Mononuclear cell (primary cell): Measurements from ENCODE around the gene C10orf53. TPM values are rescaled to one million over a fixed set of nuclear protein-coding genes. Genes with fewer than 3 reads are reported as not detected.

ENCODE experiments used
- H3K27me3 ChIP-seq: 2 replicates; pipeline ENCODE4 v1.6.0; 2011; ENCODE audit warnings: low read length, control low read depth; ENCODE audit not compliant: insufficient read depth
- H3K4me1 ChIP-seq: 2 replicates; pipeline ENCODE4 v1.5.1; 2011; ENCODE audit warnings: mild to moderate bottlenecking, low read length, control low read depth; ENCODE audit not compliant: insufficient read depth
- H3K4me3 ChIP-seq: 2 replicates; pipeline ENCODE4 v1.5.1; 2011; ENCODE audit warnings: mild to moderate bottlenecking, low read length, moderate library complexity
- H3K9me3 ChIP-seq: 2 replicates; pipeline ENCODE4 v1.5.1; 2011; ENCODE audit warnings: low read depth, mild to moderate bottlenecking, control low read depth, low read length
- total RNA-seq: library from RNA; depleted of rRNA; stranded (reverse); fragments of >200 nt; gene quantifications from one replicate; pipeline ENCODE4 v1.2.3, GENCODE V29; 2012

Gene C10orf53
- total RNA-seq: not detected

GRCh38 chr10:49679480-49679893, at the start of gene C10orf53:
C10orf53 (plus strand) TSS chr10:49679651; CDS start chr10:49679698, 47 bp downstream.
- Histone ChIP-seq H3K4me1 (no peaks in the 10 kb centered on the region), H3K9me3 (peaks cover 8% of the 10 kb centered on the region), H3K27me3 (peaks cover 48% of the 10 kb centered on the region), H3K4me3 (no peak within 1 kb of the TSS)

GRCh38 chr10:49631975-49632374, 47.5 kb upstream of the C10orf53 start:
- Histone ChIP-seq H3K9me3 (no peaks in the 10 kb centered on the region), H3K4me1 (no peaks in the 10 kb centered on the region), H3K27me3 (peaks cover 3% of the 10 kb centered on the region), H3K4me3 (no peak overlapping the region)

- H3K27me3 ChIP-seq: peaks cover 8% of the 10 kb centered on the region
- no peak overlapping the region for H3K4me3 ChIP-seq
- no peaks in the 10 kb centered on the region for H3K9me3 ChIP-seq
- no peaks in the 10 kb centered on the region for H3K4me1 ChIP-seq
These were observed 46.8 kb upstream of the C10orf53 start for GRCh38 chr10:49632406-49633317.

- H3K4me3 ChIP-seq: no peak overlapping the region
- H3K4me1 ChIP-seq: no peaks in the 10 kb centered on the region
- no peaks in the 10 kb centered on the region for H3K9me3 ChIP-seq
- peaks cover 11% of the 10 kb centered on the region for H3K27me3 ChIP-seq
These were observed 46.0 kb upstream of the C10orf53 start for GRCh38 chr10:49633327-49634068.

GRCh38 chr10:49634069-49634660, 45.3 kb upstream of the C10orf53 start:
- Histone ChIP-seq H3K9me3 (no peaks in the 10 kb centered on the region), H3K4me1 (no peaks in the 10 kb centered on the region), H3K27me3 (peaks cover 11% of the 10 kb centered on the region), H3K4me3 (no peak overlapping the region)

GRCh38 chr10:49642311-49642710, 37.1 kb upstream of the C10orf53 start:
- Histone ChIP-seq H3K4me3 (no peak overlapping the region), H3K27me3 (peaks cover 12% of the 10 kb centered on the region), H3K9me3 (no peaks in the 10 kb centered on the region), H3K4me1 (peaks cover 7% of the 10 kb centered on the region)

- Histone ChIP-seq H3K4me3 (no peak overlapping the region), H3K4me1 (peaks cover 7% of the 10 kb centered on the region), H3K27me3 (peaks cover 7% of the 10 kb centered on the region), H3K9me3 (no peaks in the 10 kb centered on the region)
These were observed 36.0 kb upstream of the C10orf53 start for GRCh38 chr10:49643241-49644034.

GRCh38 chr10:49644035-49644646, 35.3 kb upstream of the C10orf53 start:
- H3K4me3 ChIP-seq: no peak overlapping the region
- peaks cover 7% of the 10 kb centered on the region for H3K4me1 ChIP-seq
- H3K27me3 ChIP-seq: peaks cover 7% of the 10 kb centered on the region
- no peaks in the 10 kb centered on the region for H3K9me3 ChIP-seq

- Histone ChIP-seq H3K4me1 (peaks cover 7% of the 10 kb centered on the region), H3K4me3 (no peak overlapping the region), H3K9me3 (no peaks in the 10 kb centered on the region), H3K27me3 (peaks cover 2% of the 10 kb centered on the region)
These were observed 34.0 kb upstream of the C10orf53 start for GRCh38 chr10:49645417-49645816.

- Histone ChIP-seq H3K4me1 (peaks cover 7% of the 10 kb centered on the region), H3K4me3 (no peak overlapping the region), H3K9me3 (no peaks in the 10 kb centered on the region), H3K27me3 (no peaks in the 10 kb centered on the region)
These were observed 33.3 kb upstream of the C10orf53 start for GRCh38 chr10:49645871-49646870.

- Histone ChIP-seq H3K9me3 (no peaks in the 10 kb centered on the region), H3K27me3 (no peaks in the 10 kb centered on the region), H3K4me3 (no peak overlapping the region), H3K4me1 (peaks cover 7% of the 10 kb centered on the region)
These were observed 31.9 kb upstream of the C10orf53 start for GRCh38 chr10:49647554-49647953.

- Histone ChIP-seq H3K4me3 (no peak overlapping the region), H3K27me3 (no peaks in the 10 kb centered on the region), H3K9me3 (no peaks in the 10 kb centered on the region)
These were observed 31.3 kb upstream of the C10orf53 start for GRCh38 chr10:49647985-49648795.

GRCh38 chr10:49649294-49649693, 30.2 kb upstream of the C10orf53 start:
- no peaks in the 10 kb centered on the region for H3K9me3 ChIP-seq
- peaks cover 7% of the 10 kb centered on the region for H3K4me1 ChIP-seq
- H3K27me3 ChIP-seq: no peaks in the 10 kb centered on the region
- no peak overlapping the region for H3K4me3 ChIP-seq

More at GRCh38 chr10:49647985-49648795, 31.3 kb upstream of the C10orf53 start:
- H3K4me1 ChIP-seq: peaks cover 7% of the 10 kb centered on the region
